Measurements from ENCODE around the gene SPRR2F. TPM values are rescaled to one million over a fixed set of nuclear protein-coding genes. Genes with fewer than 3 reads are reported as not detected.

The SPRR2F gene
- total and polyA plus RNA-seq, 2 donors (not counting 3 experiments of a cell fraction or from before 2014, with no cell fraction given) = not detected

DNA sequence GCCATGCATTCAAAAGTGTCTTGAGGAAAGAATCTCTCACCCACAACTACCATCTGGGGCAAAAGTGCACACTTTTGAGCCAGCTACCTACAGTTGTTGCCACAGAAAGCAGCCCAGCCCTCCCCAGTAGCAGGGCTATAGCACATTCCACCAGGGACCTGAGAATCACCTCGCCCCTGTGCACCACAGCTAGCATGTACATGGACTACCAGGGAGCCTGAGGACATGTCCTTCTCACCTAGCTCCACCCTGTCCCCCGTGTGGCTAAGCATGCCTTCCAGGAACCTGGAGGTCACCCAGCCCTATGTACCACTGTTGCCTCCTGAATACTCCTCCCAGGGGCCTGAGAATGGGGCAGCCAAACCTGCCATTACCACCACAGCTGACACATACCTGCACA is 20.4 kb upstream of the SPRR2F start:
- FAIRE-seq (no peak), DNase-seq (ENCODE audit: low read depth, low spot score) (no peak)
- Histone ChIP-seq H3K4me2 (ENCODE audit: insufficient read depth, low read length) (no peak overlapping the region), H3K4me3 (replicated peaks in 1 of 3; ENCODE audit: insufficient read depth in 1 of 3, low read depth in 1 of 3, low read length in 3 of 3) (no peak overlapping the region), H3K4me1 (ENCODE audit: control insufficient read depth, extremely low read depth, insufficient read depth, low read length) (no peaks in the 10 kb centered on the region), H2AFZ (ENCODE audit: low read depth, low read length) (no peak overlapping the region), H3K9me1 (replicated peaks; ENCODE audit: control insufficient read depth, extremely low read depth, insufficient read depth, low read length) (no peaks in the 10 kb centered on the region), H3K9ac (replicated peaks; ENCODE audit: extremely low read depth, insufficient read depth, low read length) (no peak overlapping the region), H3K36me3 (ENCODE audit: control insufficient read depth in 2 of 2, extremely low read depth in 1 of 2, insufficient read depth in 2 of 2, low read length in 2 of 2) (no peaks in the 10 kb centered on the region), H4K20me1 (replicated peaks; ENCODE audit: control insufficient read depth, extremely low read depth, insufficient read depth, low read length) (no peaks in the 10 kb centered on the region), H3K79me2 (ENCODE audit: control insufficient read depth, insufficient read depth, low read length) (no peaks in the 10 kb centered on the region), H3K9me3 (replicated peaks; ENCODE audit: control insufficient read depth, insufficient read depth, low read length) (no peaks in the 10 kb centered on the region), H3K27ac (ENCODE audit: insufficient read depth, low read depth, low read length) (no peak overlapping the region), H3K27me3 (ENCODE audit: control insufficient read depth in 2 of 2, insufficient read depth in 2 of 2, low read length in 2 of 2) (no peaks in the 10 kb centered on the region)
- CTCF ChIA-PET = no interaction called here
- TF ChIP-seq MYC (IDR thresholded peaks at IDR 0.05; ENCODE audit: low read depth, low read length) (no peak), GATA2 (IDR thresholded peaks at IDR 0.05; ENCODE audit: insufficient read depth, insufficient read length, low read depth, low read length) (no peak), JUN (IDR thresholded peaks at IDR 0.05; ENCODE audit: borderline replicate concordance, insufficient read depth, insufficient read length, low read depth) (no peak), POLR2AphosphoS5 (IDR thresholded peaks at IDR 0.05; ENCODE audit: insufficient read depth, low read depth, low read length) (no peak), FOS (IDR thresholded peaks at IDR 0.05; ENCODE audit: borderline replicate concordance, insufficient read depth, low read length) (no peak), POLR2A (IDR thresholded peaks at IDR 0.05; ENCODE audit: low read depth, low read length) (no peak), EZH2 (IDR thresholded peaks at IDR 0.05; ENCODE audit: borderline replicate concordance, low read depth, low read length, severe bottlenecking) (no peak)
- TF ChIP-seq, protein P1, sequence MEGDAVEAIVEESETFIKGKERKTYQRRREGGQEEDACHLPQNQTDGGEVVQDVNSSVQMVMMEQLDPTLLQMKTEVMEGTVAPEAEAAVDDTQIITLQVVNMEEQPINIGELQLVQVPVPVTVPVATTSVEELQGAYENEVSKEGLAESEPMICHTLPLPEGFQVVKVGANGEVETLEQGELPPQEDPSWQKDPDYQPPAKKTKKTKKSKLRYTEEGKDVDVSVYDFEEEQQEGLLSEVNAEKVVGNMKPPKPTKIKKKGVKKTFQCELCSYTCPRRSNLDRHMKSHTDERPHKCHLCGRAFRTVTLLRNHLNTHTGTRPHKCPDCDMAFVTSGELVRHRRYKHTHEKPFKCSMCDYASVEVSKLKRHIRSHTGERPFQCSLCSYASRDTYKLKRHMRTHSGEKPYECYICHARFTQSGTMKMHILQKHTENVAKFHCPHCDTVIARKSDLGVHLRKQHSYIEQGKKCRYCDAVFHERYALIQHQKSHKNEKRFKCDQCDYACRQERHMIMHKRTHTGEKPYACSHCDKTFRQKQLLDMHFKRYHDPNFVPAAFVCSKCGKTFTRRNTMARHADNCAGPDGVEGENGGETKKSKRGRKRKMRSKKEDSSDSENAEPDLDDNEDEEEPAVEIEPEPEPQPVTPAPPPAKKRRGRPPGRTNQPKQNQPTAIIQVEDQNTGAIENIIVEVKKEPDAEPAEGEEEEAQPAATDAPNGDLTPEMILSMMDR (IDR thresholded peaks at IDR 0.05; ENCODE audit: extremely low read depth in 1 of 2, insufficient read depth in 1 of 2, low read depth in 1 of 2, low read length in 2 of 2) = no peak
- TF ChIP-seq, protein P2, sequence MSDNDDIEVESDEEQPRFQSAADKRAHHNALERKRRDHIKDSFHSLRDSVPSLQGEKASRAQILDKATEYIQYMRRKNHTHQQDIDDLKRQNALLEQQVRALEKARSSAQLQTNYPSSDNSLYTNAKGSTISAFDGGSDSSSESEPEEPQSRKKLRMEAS (IDR thresholded peaks at IDR 0.05; ENCODE audit: insufficient read depth, insufficient read length) = no peak
- no TSS peak for BruUV-seq (replicated peaks)
- dilution Hi-C loops (cut with MboI; ENCODE audit: extremely low pct_ligation_motif_present, low sequenced_read_pairs) (no loop called here), intact Hi-C loops (cut with micrococcal nuclease) (no loop called here)
- POLR2A ChIA-PET = interaction anchor here (0.7 kb wide), 1 partner anchor 147 kb away, joined by 3 read pairs; no protein-coding TSS in a partner anchor
